PFSK-1 (cell line): ENCODE measurements around the gene LRCH1.

Experiments
- POLR2AphosphoS5 ChIP-seq: IDR thresholded peaks from 2 replicates; pipeline ENCODE4 v1.6.1; 2012; ENCODE audit warnings: low read depth, mild to moderate bottlenecking, control low read depth, low read length, moderate library complexity
- REST ChIP-seq, 2 experiments: IDR thresholded peaks; 2 replicates each; pipeline versions ENCODE4 v1.6.1 to v1.8.0; 2011 to 2012; ENCODE audit warnings: low read depth in 2 of 2, low read length in 2 of 2, control low read depth in 1 of 2, inconsistent platforms in 1 of 2, mild to moderate bottlenecking in 1 of 2, moderate library complexity in 1 of 2; ENCODE audit not compliant: insufficient read depth in 1 of 2
- SIN3A ChIP-seq: IDR thresholded peaks from 2 replicates; pipeline ENCODE4 v1.6.1; 2012; ENCODE audit warnings: mild to moderate bottlenecking, low read length, moderate library complexity, borderline replicate concordance; ENCODE audit not compliant: insufficient read depth
- TAF1 ChIP-seq: IDR thresholded peaks from 2 replicates; pipeline ENCODE4 v1.6.1; 2012; ENCODE audit warnings: low read length, control low read depth, borderline replicate concordance; ENCODE audit not compliant: insufficient read depth

- TF ChIP-seq TAF1 (no peak), REST (IDR thresholded peaks at IDR 0.05; ENCODE audit: insufficient read depth in 1 of 2, low read depth in 2 of 2, low read length in 2 of 2) (no peak), POLR2AphosphoS5 (no peak), SIN3A (no peak)
Observed at GRCh38 chr13:46526740-46527139, 26.2 kb upstream of the LRCH1 start.
